GM23338 (cell line): ENCODE data around the gene CACNA1A.

Experiments
- POLR2AphosphoS5 ChIP-seq: IDR thresholded peaks from 2 replicates; pipeline ENCODE4 v1.6.1; 2016; ENCODE audit warnings: antibody characterized with exemption, low read depth
- TF ChIP-seq, protein P1 (sequence below): IDR thresholded peaks from 2 replicates; pipeline ENCODE4 v1.6.1; 2016; ENCODE audit warnings: antibody characterized with exemption
- TF ChIP-seq, protein P2 (sequence below), 2 experiments: fragments of 200-600 bp in 1 of 2; sonication (generic) in 1 of 2; conservative IDR thresholded peaks; 2 replicates each; pipeline versions ENCODE4 v1.5.1 to v1.6.1; 2016 to 2017; ENCODE audit warnings: antibody characterized with exemption in 2 of 2, low read depth in 2 of 2, mild to moderate bottlenecking in 2 of 2, moderate library complexity in 1 of 2
- TF ChIP-seq, protein P3 (sequence below): IDR thresholded peaks from one replicate; pipeline ENCODE4 v1.6.1; 2018; ENCODE audit warnings: antibody characterized with exemption; ENCODE audit not compliant: unreplicated experiment

DNA sequence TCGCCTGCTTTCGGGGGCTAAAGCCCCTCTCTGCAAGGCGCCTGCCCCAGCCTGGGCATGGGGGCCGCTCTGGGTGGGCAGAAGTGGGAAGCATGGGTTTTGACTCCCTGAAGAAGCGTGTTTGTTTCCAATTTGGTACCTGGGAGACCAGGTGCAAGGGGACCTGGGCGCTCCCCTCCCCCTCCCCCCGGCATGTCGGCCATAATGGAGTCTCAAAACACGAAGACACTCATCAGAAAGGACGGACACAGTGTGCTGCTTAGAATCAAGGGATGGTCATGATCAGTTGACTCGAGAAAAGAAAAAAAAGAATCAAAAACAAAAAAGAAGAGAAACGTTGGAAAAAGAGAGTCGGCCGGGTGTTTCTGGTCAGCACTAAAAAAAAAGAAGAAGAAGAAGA lies 279.3 kb downstream of the CACNA1A start:
- TF ChIP-seq, protein P1, sequence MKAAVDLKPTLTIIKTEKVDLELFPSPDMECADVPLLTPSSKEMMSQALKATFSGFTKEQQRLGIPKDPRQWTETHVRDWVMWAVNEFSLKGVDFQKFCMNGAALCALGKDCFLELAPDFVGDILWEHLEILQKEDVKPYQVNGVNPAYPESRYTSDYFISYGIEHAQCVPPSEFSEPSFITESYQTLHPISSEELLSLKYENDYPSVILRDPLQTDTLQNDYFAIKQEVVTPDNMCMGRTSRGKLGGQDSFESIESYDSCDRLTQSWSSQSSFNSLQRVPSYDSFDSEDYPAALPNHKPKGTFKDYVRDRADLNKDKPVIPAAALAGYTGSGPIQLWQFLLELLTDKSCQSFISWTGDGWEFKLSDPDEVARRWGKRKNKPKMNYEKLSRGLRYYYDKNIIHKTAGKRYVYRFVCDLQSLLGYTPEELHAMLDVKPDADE = no peak
- TF ChIP-seq, protein P2, sequence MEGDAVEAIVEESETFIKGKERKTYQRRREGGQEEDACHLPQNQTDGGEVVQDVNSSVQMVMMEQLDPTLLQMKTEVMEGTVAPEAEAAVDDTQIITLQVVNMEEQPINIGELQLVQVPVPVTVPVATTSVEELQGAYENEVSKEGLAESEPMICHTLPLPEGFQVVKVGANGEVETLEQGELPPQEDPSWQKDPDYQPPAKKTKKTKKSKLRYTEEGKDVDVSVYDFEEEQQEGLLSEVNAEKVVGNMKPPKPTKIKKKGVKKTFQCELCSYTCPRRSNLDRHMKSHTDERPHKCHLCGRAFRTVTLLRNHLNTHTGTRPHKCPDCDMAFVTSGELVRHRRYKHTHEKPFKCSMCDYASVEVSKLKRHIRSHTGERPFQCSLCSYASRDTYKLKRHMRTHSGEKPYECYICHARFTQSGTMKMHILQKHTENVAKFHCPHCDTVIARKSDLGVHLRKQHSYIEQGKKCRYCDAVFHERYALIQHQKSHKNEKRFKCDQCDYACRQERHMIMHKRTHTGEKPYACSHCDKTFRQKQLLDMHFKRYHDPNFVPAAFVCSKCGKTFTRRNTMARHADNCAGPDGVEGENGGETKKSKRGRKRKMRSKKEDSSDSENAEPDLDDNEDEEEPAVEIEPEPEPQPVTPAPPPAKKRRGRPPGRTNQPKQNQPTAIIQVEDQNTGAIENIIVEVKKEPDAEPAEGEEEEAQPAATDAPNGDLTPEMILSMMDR (conservative IDR thresholded peaks at IDR 0.05; ENCODE audit: low read depth in 2 of 2) = no peak
- TF ChIP-seq, protein P3, sequence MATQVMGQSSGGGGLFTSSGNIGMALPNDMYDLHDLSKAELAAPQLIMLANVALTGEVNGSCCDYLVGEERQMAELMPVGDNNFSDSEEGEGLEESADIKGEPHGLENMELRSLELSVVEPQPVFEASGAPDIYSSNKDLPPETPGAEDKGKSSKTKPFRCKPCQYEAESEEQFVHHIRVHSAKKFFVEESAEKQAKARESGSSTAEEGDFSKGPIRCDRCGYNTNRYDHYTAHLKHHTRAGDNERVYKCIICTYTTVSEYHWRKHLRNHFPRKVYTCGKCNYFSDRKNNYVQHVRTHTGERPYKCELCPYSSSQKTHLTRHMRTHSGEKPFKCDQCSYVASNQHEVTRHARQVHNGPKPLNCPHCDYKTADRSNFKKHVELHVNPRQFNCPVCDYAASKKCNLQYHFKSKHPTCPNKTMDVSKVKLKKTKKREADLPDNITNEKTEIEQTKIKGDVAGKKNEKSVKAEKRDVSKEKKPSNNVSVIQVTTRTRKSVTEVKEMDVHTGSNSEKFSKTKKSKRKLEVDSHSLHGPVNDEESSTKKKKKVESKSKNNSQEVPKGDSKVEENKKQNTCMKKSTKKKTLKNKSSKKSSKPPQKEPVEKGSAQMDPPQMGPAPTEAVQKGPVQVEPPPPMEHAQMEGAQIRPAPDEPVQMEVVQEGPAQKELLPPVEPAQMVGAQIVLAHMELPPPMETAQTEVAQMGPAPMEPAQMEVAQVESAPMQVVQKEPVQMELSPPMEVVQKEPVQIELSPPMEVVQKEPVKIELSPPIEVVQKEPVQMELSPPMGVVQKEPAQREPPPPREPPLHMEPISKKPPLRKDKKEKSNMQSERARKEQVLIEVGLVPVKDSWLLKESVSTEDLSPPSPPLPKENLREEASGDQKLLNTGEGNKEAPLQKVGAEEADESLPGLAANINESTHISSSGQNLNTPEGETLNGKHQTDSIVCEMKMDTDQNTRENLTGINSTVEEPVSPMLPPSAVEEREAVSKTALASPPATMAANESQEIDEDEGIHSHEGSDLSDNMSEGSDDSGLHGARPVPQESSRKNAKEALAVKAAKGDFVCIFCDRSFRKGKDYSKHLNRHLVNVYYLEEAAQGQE = no peak
- TF ChIP-seq POLR2AphosphoS5 = no peak
